Measurements from ENCODE around the gene C20orf204. TPM values are rescaled to one million over a fixed set of nuclear protein-coding genes. Genes with fewer than 3 reads are reported as not detected.

The C20orf204 gene
- total and polyA plus RNA-seq, 2 of the 8 experiments (the other 6 are each of a cell fraction or from before 2014, with no cell fraction given), result 0.39 to 0.52 TPM

GRCh38 chr20:64035066-64035932 lies 683 bp upstream of the C20orf204 start:
- Histone ChIP-seq H2BK20ac (ENCODE audit: low read length) (no peak overlapping the region), H4K5ac (ENCODE audit: insufficient read length, low read depth, low read length) (no peak overlapping the region), H3K23ac (ENCODE audit: insufficient read length) (no peak overlapping the region), H2BK5ac (ENCODE audit: low read depth, low read length) (peak overlapping the region; percentile 84), H3K14ac (ENCODE audit: insufficient read length) (no peak overlapping the region), H3K27me3 (replicated peaks in 1 of 4; ENCODE audit: control insufficient read depth in 3 of 4, extremely low read depth in 1 of 4, insufficient read depth in 3 of 4, low read length in 3 of 4) (peaks cover 5 to 29% (median 21%) of the 10 kb centered on the region in 4 experiments), H3K23me2 (ENCODE audit: low read depth, low read length) (peaks cover 3% of the 10 kb centered on the region; the same call in 1 of the 2 replicates), H3K79me2 (ENCODE audit: control insufficient read depth in 1 of 2, insufficient read depth in 2 of 2, low read length in 2 of 2) (no peaks in the 10 kb centered on the region), H3K36me3 (ENCODE audit: control insufficient read depth in 2 of 4, insufficient read depth in 4 of 4, low read length in 3 of 4) (peaks cover 6 to 19% (median 10%) of the 10 kb centered on the region in 4 experiments; a peak in 6 of 8 replicates), H3K18ac (ENCODE audit: extremely low read depth, low read length) (peak overlapping the region; percentile 83; the same call in 1 of the 2 replicates), H3K9ac (replicated peaks in 1 of 4; ENCODE audit: extremely low read depth in 1 of 4, low read depth in 3 of 4, low read length in 3 of 4) (no peak overlapping the region), H3K56ac (replicated peaks; ENCODE audit: insufficient read length, low read depth, low read length) (no peak overlapping the region), H2BK12ac (ENCODE audit: low read depth, low read length) (peak overlapping the region; percentile 60; the same call in 1 of the 2 replicates), H3K9me3 (ENCODE audit: insufficient read depth in 2 of 2, low read depth in 1 of 2, low read length in 1 of 2) (no peaks in the 10 kb centered on the region), H3K27ac (ENCODE audit: low read depth, low read length) (no peak overlapping the region), H2BK15ac (ENCODE audit: low read length) (no peak overlapping the region), H2AK5ac (ENCODE audit: low read depth, low read length) (no peak overlapping the region), H3K4me1 (replicated peaks in 1 of 4; ENCODE audit: control insufficient read depth in 3 of 4, insufficient read depth in 4 of 4, low read length in 3 of 4) (peaks cover 0 to 19% (median 15%) of the 10 kb centered on the region in 4 experiments; a peak in 6 of 7 replicates), H3K79me1 (ENCODE audit: low read depth, low read length) (no peaks in the 10 kb centered on the region; the same call in 1 of the 2 replicates), H3K4me2 (ENCODE audit: insufficient read depth in 1 of 2, low read depth in 2 of 2, low read length in 2 of 2) (peak overlapping the region in 1 of 2 experiments; percentile 14; a peak in 2 of 4 replicates), H4K20me1 (replicated peaks in 1 of 2; ENCODE audit: control insufficient read depth in 1 of 2, insufficient read depth in 2 of 2, low read length in 2 of 2) (peaks cover 0 to 3% of the 10 kb centered on the region in 2 experiments), H3K4ac (replicated peaks; ENCODE audit: insufficient read length, low read depth, low read length) (no peak overlapping the region), H4K8ac (ENCODE audit: extremely low read depth, insufficient read depth, low read length) (peak overlapping the region; percentile 4; the same call in 1 of the 2 replicates), H2BK120ac (replicated peaks; ENCODE audit: low read depth, low read length) (no peak overlapping the region), H4K91ac (replicated peaks; ENCODE audit: insufficient read length, low read length) (no peak overlapping the region), H2AFZ (ENCODE audit: low read length) (no peak overlapping the region), H3K4me3 (ENCODE audit: extremely low read depth in 1 of 4, insufficient read depth in 2 of 4, low read depth in 3 of 4, low read length in 4 of 4) (no peak overlapping the region; a peak in 1 of 8 replicates)
- 87% methylated on average over 16 of the region's 17 CpGs; no CpG with 5 or more reads in 1 of the 2 experiments for WGBS, 2 experiments (ENCODE audit: extremely low coverage in 1 of 2, insufficient coverage in 1 of 2, insufficient read length in 1 of 2, insufficient replicate concordance in 2 of 2, low coverage in 1 of 2, low lambda C conversion rate in 2 of 2, missing lambda C conversion rate in 1 of 2)
- POLR2A ChIA-PET (ENCODE audit: partially characterized antibody), result interaction anchor here (1.0 to 1.9 kb wide), 6 partner anchors 7 to 53 kb away, joined by 3 to 8 read pairs (median 4); partner anchors contain the start of gene TCEA2
- no peak for TF ChIP-seq ZNF274 (IDR thresholded peaks at IDR 0.05; ENCODE audit: borderline replicate concordance, extremely low read depth, low read length)
- no peak for TF ChIP-seq BRCA1 (IDR thresholded peaks at IDR 0.05; ENCODE audit: low read depth, low read length)
- TF ChIP-seq CHD2 (IDR thresholded peaks at IDR 0.05; ENCODE audit: low read length), result no peak
- no peak for TF ChIP-seq USF2 (IDR thresholded peaks at IDR 0.05; ENCODE audit: low read length)
- no peak for TF ChIP-seq SP4 (IDR thresholded peaks at IDR 0.05; ENCODE audit: low read length)
- TF ChIP-seq EZH2 (IDR thresholded peaks at IDR 0.05; ENCODE audit: low read depth, low read length, severe bottlenecking), result no peak
- no peak for TF ChIP-seq SIX5 (IDR thresholded peaks at IDR 0.05; ENCODE audit: low read depth, low read length)
- TF ChIP-seq GABPA (IDR thresholded peaks at IDR 0.05; ENCODE audit: borderline replicate concordance, insufficient read depth, low read length), result no peak
- TF ChIP-seq SP2 (IDR thresholded peaks at IDR 0.05; ENCODE audit: low read length), result no peak
- DNase-seq (ENCODE audit: low read depth in 1 of 2, low spot score in 2 of 2), result no peak
- CTCF ChIA-PET (ENCODE audit: partially characterized antibody), result interaction anchor here (1.1 to 7.3 kb wide), 7 partner anchors 22 to 85 kb away, joined by 3 to 73 read pairs (median 9); partner anchors contain the start of gene PRPF6
- FAIRE-seq, result no peak
